Sigmoid colon (tissue), 4 donors: ENCODE results near the gene GTF3A.

Experiments
- EP300 ChIP-seq, 4 donors: sonication (generic); formaldehyde crosslinking; IDR thresholded peaks; one replicate each; pipeline ENCODE4 v1.6.1; 2017; ENCODE audit warnings: antibody characterized with exemption in 4 of 4
- POLR2A ChIP-seq, 2 donors: fragments of 450-650 bp; IDR thresholded peaks; one replicate each; pipeline ENCODE4 v1.6.1; 2016; ENCODE audit warnings: antibody characterized with exemption in 2 of 2, mild to moderate bottlenecking in 2 of 2, moderate library complexity in 2 of 2
- POLR2AphosphoS5 ChIP-seq, 4 donors: sonication (generic); formaldehyde crosslinking; IDR thresholded peaks; one replicate each; pipeline ENCODE4 v1.6.1; 2017; ENCODE audit warnings: antibody characterized with exemption in 4 of 4
- TF ChIP-seq, protein P1 (sequence below), 4 experiments: fragments of 450-650 bp in 3 of 4; fragments of 200-600 bp in 1 of 4; IDR thresholded peaks; one replicate each; pipeline ENCODE4 v1.5.1; 2016 to 2019; ENCODE audit warnings: antibody characterized with exemption in 4 of 4, mild to moderate bottlenecking in 3 of 4, moderate library complexity in 2 of 4

DNA sequence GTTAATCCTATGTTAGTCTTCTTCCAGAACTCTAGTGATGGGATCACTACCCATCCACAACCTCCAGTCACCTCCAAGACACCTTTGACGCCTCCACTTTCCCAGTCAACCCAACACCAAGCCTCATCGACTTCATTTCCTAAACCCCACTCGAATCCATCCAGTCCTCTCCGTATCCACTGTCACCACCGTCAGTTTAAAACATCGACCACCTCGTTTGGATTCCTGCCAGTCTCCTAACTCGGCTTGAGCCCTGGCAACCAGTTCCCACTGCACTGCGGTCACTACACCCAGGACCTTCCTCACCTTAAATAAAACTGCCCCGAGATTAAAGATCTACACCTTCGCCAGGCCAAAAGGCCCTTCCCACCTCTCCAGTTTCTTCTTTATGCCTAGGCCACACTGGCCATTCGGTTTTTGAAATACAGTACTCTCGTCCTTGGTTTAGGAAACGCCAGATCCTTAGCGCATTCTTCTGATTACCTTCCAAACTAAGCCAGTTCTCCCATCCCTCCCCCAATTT is 24.7 kb downstream of the GTF3A start:
- TF ChIP-seq POLR2AphosphoS5 (IDR thresholded peaks at IDR 0.05): no peak
- TF ChIP-seq, protein P1, sequence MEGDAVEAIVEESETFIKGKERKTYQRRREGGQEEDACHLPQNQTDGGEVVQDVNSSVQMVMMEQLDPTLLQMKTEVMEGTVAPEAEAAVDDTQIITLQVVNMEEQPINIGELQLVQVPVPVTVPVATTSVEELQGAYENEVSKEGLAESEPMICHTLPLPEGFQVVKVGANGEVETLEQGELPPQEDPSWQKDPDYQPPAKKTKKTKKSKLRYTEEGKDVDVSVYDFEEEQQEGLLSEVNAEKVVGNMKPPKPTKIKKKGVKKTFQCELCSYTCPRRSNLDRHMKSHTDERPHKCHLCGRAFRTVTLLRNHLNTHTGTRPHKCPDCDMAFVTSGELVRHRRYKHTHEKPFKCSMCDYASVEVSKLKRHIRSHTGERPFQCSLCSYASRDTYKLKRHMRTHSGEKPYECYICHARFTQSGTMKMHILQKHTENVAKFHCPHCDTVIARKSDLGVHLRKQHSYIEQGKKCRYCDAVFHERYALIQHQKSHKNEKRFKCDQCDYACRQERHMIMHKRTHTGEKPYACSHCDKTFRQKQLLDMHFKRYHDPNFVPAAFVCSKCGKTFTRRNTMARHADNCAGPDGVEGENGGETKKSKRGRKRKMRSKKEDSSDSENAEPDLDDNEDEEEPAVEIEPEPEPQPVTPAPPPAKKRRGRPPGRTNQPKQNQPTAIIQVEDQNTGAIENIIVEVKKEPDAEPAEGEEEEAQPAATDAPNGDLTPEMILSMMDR (IDR thresholded peaks at IDR 0.05): no peak
- no peak for TF ChIP-seq EP300 (IDR thresholded peaks at IDR 0.05)
- TF ChIP-seq POLR2A (IDR thresholded peaks at IDR 0.05): no peak
